Measurements from ENCODE around the gene EID2.

The EID2 gene

DNA sequence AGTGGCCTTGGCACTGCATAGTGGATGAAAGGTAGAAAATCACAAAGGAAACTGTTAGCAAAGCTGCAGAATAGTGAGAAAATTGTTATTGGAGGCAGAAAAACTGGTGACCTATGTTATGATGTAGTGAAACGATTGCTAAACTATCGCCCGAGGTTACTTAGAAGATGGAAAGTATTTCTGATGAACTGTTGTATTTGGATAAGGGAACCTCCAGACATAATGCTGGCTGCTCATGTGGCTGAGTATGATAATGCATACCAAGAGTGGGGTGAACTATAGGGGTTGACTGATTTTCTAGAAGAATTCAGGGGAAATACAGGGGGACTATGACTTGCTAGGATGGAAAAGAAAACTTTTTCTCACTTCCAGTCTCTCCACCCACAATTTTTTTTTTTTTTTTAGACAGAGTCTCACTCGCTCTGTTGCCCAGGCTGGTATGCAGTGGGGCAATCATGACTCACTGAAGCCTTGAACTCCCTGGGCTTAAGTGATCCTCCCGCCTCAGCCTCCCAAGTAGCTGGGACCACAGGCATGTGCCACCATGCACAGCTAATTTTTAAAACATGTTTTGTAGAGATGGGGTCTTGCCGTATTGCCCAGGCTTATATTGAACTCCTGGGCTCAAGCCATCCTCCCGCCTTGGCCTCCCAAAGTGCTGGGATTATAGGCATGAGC is 4.4 kb upstream of the EID2 start:
- Histone ChIP-seq H4K5ac (ENCODE audit: low read length) (no peak overlapping the region), H3K4ac (ENCODE audit: low read depth, low read length) (no peak overlapping the region), H3K27me3 (ENCODE audit: insufficient read depth, low read length, poor library complexity) (no peaks in the 10 kb centered on the region), H2BK15ac (replicated peaks; ENCODE audit: low read depth) (no peak overlapping the region), H3K18ac (ENCODE audit: low read length) (no peak overlapping the region), H2BK120ac (ENCODE audit: low read depth, low read length) (no peak overlapping the region), H3K79me2 (ENCODE audit: control insufficient read depth, insufficient read depth, low read length) (no peaks in the 10 kb centered on the region), H3K79me1 (ENCODE audit: low read length) (no peaks in the 10 kb centered on the region), H3K27ac (ENCODE audit: low read depth, low read length) (no peak overlapping the region), H3K4me2 (ENCODE audit: low read length) (no peak overlapping the region), H2BK5ac (ENCODE audit: low read length) (no peak overlapping the region), H3K4me1 (ENCODE audit: control insufficient read depth, low read depth, low read length) (peaks cover 2% of the 10 kb centered on the region), H3K56ac (ENCODE audit: low read length) (no peak overlapping the region), H3K9ac (ENCODE audit: low read length) (no peak overlapping the region), H3K4me3 (ENCODE audit: low read length) (no peak overlapping the region), H3K23ac (ENCODE audit: low read length) (no peak overlapping the region), H2AK5ac (ENCODE audit: low read length) (no peak overlapping the region), H3K36me3 (ENCODE audit: control insufficient read depth, insufficient read depth, low read length) (no peaks in the 10 kb centered on the region), H4K8ac (ENCODE audit: low read depth, low read length) (no peak overlapping the region)
- WGBS (ENCODE audit: extremely low coverage, insufficient coverage, low lambda C conversion rate) = no CpG with 5 or more reads among the region's 7 CpGs
- DNase-seq = no peak

DNA sequence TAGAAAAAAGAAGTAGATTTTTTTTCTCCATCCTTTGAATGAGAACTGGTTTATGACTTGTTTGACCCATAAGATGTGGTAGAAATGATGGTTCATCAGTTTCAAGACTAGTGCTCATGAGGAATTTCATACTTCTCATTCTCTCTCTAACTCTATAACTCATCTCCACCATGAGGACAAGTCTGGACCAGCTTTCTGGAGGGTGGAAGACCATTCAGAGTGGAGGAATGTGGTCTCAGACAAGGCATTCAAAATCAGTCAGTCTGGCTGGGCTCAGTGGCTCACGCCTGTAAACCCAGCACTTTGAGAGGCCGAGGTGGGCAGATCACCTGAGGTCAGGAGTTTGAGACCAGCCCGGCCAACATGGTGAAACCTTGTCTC is 3.5 kb upstream of the EID2 start:
- Histone ChIP-seq H3K36me3 (ENCODE audit: control insufficient read depth, insufficient read depth, low read length) (no peaks in the 10 kb centered on the region), H3K27ac (ENCODE audit: low read depth, low read length) (no peak overlapping the region), H3K56ac (ENCODE audit: low read length) (no peak overlapping the region), H3K4ac (ENCODE audit: low read depth, low read length) (no peak overlapping the region), H3K9ac (ENCODE audit: low read length) (no peak overlapping the region), H3K4me2 (ENCODE audit: low read length) (no peak overlapping the region), H3K79me1 (ENCODE audit: low read length) (no peaks in the 10 kb centered on the region), H3K4me3 (ENCODE audit: low read length) (no peak overlapping the region), H3K18ac (ENCODE audit: low read length) (no peak overlapping the region), H2BK5ac (ENCODE audit: low read length) (no peak overlapping the region), H4K8ac (ENCODE audit: low read depth, low read length) (no peak overlapping the region), H2AK5ac (ENCODE audit: low read length) (no peak overlapping the region), H3K4me1 (ENCODE audit: control insufficient read depth, low read depth, low read length) (peaks cover 2% of the 10 kb centered on the region), H3K79me2 (ENCODE audit: control insufficient read depth, insufficient read depth, low read length) (no peaks in the 10 kb centered on the region), H3K27me3 (ENCODE audit: insufficient read depth, low read length, poor library complexity) (no peaks in the 10 kb centered on the region), H2BK15ac (replicated peaks; ENCODE audit: low read depth) (no peak overlapping the region), H4K5ac (ENCODE audit: low read length) (no peak overlapping the region), H3K23ac (ENCODE audit: low read length) (no peak overlapping the region), H2BK120ac (ENCODE audit: low read depth, low read length) (no peak overlapping the region)
- no CpG with 5 or more reads among the region's 3 CpGs for WGBS (ENCODE audit: extremely low coverage, insufficient coverage, low lambda C conversion rate)
- no peak for DNase-seq

DNA sequence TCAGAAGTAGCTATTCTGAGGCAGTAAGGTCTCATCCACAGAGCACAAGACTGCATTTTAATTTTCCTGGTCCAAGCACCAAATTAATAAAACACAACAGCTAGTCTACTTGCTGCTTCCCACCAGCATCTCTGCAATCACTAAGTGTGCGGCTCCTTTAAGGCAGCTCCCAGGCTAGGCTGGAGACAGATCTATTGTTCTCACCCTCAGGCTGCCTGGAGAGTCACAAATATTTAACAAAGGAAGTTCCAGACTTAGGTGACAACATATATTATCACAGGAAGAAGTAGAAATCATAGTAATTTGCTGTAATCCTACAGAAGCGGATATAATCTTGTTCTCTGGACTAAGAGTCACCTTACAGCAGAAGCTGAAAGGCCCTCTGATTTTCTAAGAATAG is 2.2 kb upstream of the EID2 start:
- peak; percentile 39 for DNase-seq
- no peaks in the 10 kb centered on the region for H3K36me3 ChIP-seq (ENCODE audit: control insufficient read depth, insufficient read depth, low read length)
- no peak overlapping the region for H4K5ac ChIP-seq (ENCODE audit: low read length)
- no peak overlapping the region for H3K18ac ChIP-seq (ENCODE audit: low read length)
- H4K8ac ChIP-seq (ENCODE audit: low read depth, low read length) = no peak overlapping the region
- no peak overlapping the region for H3K4ac ChIP-seq (ENCODE audit: low read depth, low read length)
- H3K23ac ChIP-seq (ENCODE audit: low read length) = no peak overlapping the region
- no peaks in the 10 kb centered on the region for H3K79me2 ChIP-seq (ENCODE audit: control insufficient read depth, insufficient read depth, low read length)
- no peak overlapping the region for H2AK5ac ChIP-seq (ENCODE audit: low read length)
- H3K4me3 ChIP-seq (ENCODE audit: low read length) = no peak overlapping the region
- H3K56ac ChIP-seq (ENCODE audit: low read length) = no peak overlapping the region
- no peak overlapping the region for H2BK120ac ChIP-seq (ENCODE audit: low read depth, low read length)
- no peak overlapping the region for H3K4me2 ChIP-seq (ENCODE audit: low read length)
- no peak overlapping the region for H3K27ac ChIP-seq (ENCODE audit: low read depth, low read length)
- H3K4me1 ChIP-seq (ENCODE audit: control insufficient read depth, low read depth, low read length) = peaks cover 2% of the 10 kb centered on the region
- no peaks in the 10 kb centered on the region for H3K27me3 ChIP-seq (ENCODE audit: insufficient read depth, low read length, poor library complexity)
- H3K79me1 ChIP-seq (ENCODE audit: low read length) = no peaks in the 10 kb centered on the region
- no CpG with 5 or more reads among the region's 2 CpGs for WGBS (ENCODE audit: extremely low coverage, insufficient coverage, low lambda C conversion rate)
- no peak overlapping the region for H3K9ac ChIP-seq (ENCODE audit: low read length)
- H2BK15ac ChIP-seq (replicated peaks; ENCODE audit: low read depth) = no peak overlapping the region
- H2BK5ac ChIP-seq (ENCODE audit: low read length) = no peak overlapping the region

DNA sequence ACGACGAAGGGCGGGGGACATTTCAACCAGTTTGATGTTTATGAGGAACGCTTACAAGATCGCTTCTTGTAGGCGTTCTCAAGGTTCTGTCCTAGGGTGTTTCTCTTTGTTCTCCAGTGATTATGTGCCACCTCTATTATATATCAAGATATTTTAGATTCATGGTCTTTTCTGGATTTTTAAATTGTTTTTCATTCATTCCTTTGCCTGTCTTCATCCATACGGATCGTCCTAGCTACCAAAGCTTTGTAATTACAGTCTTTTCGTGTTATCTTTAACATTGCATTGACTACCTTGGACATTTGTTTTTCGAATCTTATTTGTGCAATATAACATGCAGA is 342 bp upstream of the EID2 start:
- H2BK15ac ChIP-seq (replicated peaks; ENCODE audit: low read depth) = no peak overlapping the region
- no peak overlapping the region for H3K4me3 ChIP-seq (ENCODE audit: low read length)
- no peak for DNase-seq
- no peak overlapping the region for H3K9ac ChIP-seq (ENCODE audit: low read length)
- no peak overlapping the region for H3K27ac ChIP-seq (ENCODE audit: low read depth, low read length)
- peaks cover 2% of the 10 kb centered on the region for H3K4me1 ChIP-seq (ENCODE audit: control insufficient read depth, low read depth, low read length)
- H3K4ac ChIP-seq (ENCODE audit: low read depth, low read length) = no peak overlapping the region
- H2BK5ac ChIP-seq (ENCODE audit: low read length) = no peak overlapping the region
- no peak overlapping the region for H3K18ac ChIP-seq (ENCODE audit: low read length)
- H2BK120ac ChIP-seq (ENCODE audit: low read depth, low read length) = no peak overlapping the region
- H3K23ac ChIP-seq (ENCODE audit: low read length) = no peak overlapping the region
- no peaks in the 10 kb centered on the region for H3K79me1 ChIP-seq (ENCODE audit: low read length)
- no peak overlapping the region for H2AK5ac ChIP-seq (ENCODE audit: low read length)
- H4K5ac ChIP-seq (ENCODE audit: low read length) = no peak overlapping the region
- no CpG with 5 or more reads among the region's 10 CpGs for WGBS (ENCODE audit: extremely low coverage, insufficient coverage, low lambda C conversion rate)
- H3K79me2 ChIP-seq (ENCODE audit: control insufficient read depth, insufficient read depth, low read length) = no peaks in the 10 kb centered on the region
- no peak overlapping the region for H4K8ac ChIP-seq (ENCODE audit: low read depth, low read length)
- H3K36me3 ChIP-seq (ENCODE audit: control insufficient read depth, insufficient read depth, low read length) = no peaks in the 10 kb centered on the region
- H3K56ac ChIP-seq (ENCODE audit: low read length) = peak overlapping the region; percentile 17
- H3K4me2 ChIP-seq (ENCODE audit: low read length) = no peak overlapping the region
- no peaks in the 10 kb centered on the region for H3K27me3 ChIP-seq (ENCODE audit: insufficient read depth, low read length, poor library complexity)

DNA sequence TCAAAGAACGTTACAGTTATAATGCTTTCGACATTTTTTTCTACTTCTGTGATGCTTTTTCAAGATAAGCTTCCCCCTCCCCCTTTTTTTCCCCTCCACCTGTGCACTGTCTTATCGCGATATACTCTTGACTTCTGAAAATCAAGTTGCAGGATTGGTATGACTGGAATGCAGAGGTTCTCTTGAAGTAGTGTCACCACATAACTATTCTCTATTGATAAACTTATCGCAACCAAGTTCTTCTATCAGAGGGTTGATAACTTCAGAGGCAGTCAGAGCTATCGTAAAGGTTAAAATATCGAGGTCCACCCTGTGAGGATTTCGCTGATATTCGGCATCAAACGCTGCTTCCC is 820 bp downstream of the EID2 start:
- no peak overlapping the region for H3K23ac ChIP-seq (ENCODE audit: low read length)
- H3K18ac ChIP-seq (ENCODE audit: low read length) = peak overlapping the region; percentile 77
- peak overlapping the region; percentile 85 for H3K4me3 ChIP-seq (ENCODE audit: low read length)
- no peak overlapping the region for H4K8ac ChIP-seq (ENCODE audit: low read depth, low read length)
- no peak overlapping the region for H2AK5ac ChIP-seq (ENCODE audit: low read length)
- H3K4me1 ChIP-seq (ENCODE audit: control insufficient read depth, low read depth, low read length) = peaks cover 2% of the 10 kb centered on the region
- H3K4me2 ChIP-seq (ENCODE audit: low read length) = peak overlapping the region; percentile 71
- peak overlapping the region; percentile 97 for H3K9ac ChIP-seq (ENCODE audit: low read length)
- peak; percentile 93 for DNase-seq
- no peak overlapping the region for H3K4ac ChIP-seq (ENCODE audit: low read depth, low read length)
- peak overlapping the region; percentile 88 for H3K27ac ChIP-seq (ENCODE audit: low read depth, low read length)
- H3K27me3 ChIP-seq (ENCODE audit: insufficient read depth, low read length, poor library complexity) = no peaks in the 10 kb centered on the region
- whole genome bisulfite sequencing (ENCODE audit: extremely low coverage, insufficient coverage, low lambda C conversion rate) = no CpG with 5 or more reads among the region's 10 CpGs
- H2BK120ac ChIP-seq (ENCODE audit: low read depth, low read length) = no peak overlapping the region
- H2BK15ac ChIP-seq (replicated peaks; ENCODE audit: low read depth) = no peak overlapping the region
- no peaks in the 10 kb centered on the region for H3K79me2 ChIP-seq (ENCODE audit: control insufficient read depth, insufficient read depth, low read length)
- H4K5ac ChIP-seq (ENCODE audit: low read length) = no peak overlapping the region
- H3K56ac ChIP-seq (ENCODE audit: low read length) = peak overlapping the region; percentile 100
- no peak overlapping the region for H2BK5ac ChIP-seq (ENCODE audit: low read length)
- no peaks in the 10 kb centered on the region for H3K79me1 ChIP-seq (ENCODE audit: low read length)
- no peaks in the 10 kb centered on the region for H3K36me3 ChIP-seq (ENCODE audit: control insufficient read depth, insufficient read depth, low read length)

DNA sequence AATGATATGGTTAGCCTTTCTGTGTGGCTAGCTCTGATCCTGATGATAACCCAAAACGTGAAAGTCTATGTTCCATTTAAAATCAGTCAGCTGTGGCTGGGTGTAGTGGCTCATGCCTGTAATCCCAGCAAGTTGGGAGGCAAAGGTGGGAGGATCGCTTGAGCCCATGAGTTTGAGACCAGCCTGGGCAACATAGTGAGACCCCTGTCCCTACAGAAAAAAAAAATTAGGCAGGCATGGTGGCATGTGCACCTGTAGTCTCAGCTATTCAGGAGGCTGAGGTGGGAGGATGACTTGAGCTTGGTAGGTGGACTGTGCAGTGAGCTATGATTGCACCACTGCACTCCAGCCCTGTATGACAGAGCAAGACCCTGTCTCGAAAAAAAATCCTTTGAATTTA is 6.2 kb downstream of the EID2 start:
- Histone ChIP-seq H3K4ac (ENCODE audit: low read depth, low read length) (no peak overlapping the region), H3K56ac (ENCODE audit: low read length) (no peak overlapping the region), H4K5ac (ENCODE audit: low read length) (no peak overlapping the region), H3K36me3 (ENCODE audit: control insufficient read depth, insufficient read depth, low read length) (no peaks in the 10 kb centered on the region), H3K18ac (ENCODE audit: low read length) (no peak overlapping the region), H3K23ac (ENCODE audit: low read length) (no peak overlapping the region), H3K4me2 (ENCODE audit: low read length) (no peak overlapping the region), H2BK5ac (ENCODE audit: low read length) (no peak overlapping the region), H2AK5ac (ENCODE audit: low read length) (no peak overlapping the region), H3K27ac (ENCODE audit: low read depth, low read length) (no peak overlapping the region), H3K79me2 (ENCODE audit: control insufficient read depth, insufficient read depth, low read length) (no peaks in the 10 kb centered on the region), H3K9ac (ENCODE audit: low read length) (no peak overlapping the region), H4K8ac (ENCODE audit: low read depth, low read length) (no peak overlapping the region), H2BK15ac (replicated peaks; ENCODE audit: low read depth) (no peak overlapping the region), H3K4me3 (ENCODE audit: low read length) (no peak overlapping the region), H3K4me1 (ENCODE audit: control insufficient read depth, low read depth, low read length) (no peaks in the 10 kb centered on the region), H3K27me3 (ENCODE audit: insufficient read depth, low read length, poor library complexity) (no peaks in the 10 kb centered on the region), H3K79me1 (ENCODE audit: low read length) (peaks cover 2% of the 10 kb centered on the region), H2BK120ac (ENCODE audit: low read depth, low read length) (no peak overlapping the region)
- DNase-seq = no peak
- WGBS (ENCODE audit: extremely low coverage, insufficient coverage, low lambda C conversion rate) = no CpG with 5 or more reads among the region's 3 CpGs

Measured in mesendoderm (in vitro differentiated cells).